Measurements from ENCODE around the gene LHFPL6.

DNA sequence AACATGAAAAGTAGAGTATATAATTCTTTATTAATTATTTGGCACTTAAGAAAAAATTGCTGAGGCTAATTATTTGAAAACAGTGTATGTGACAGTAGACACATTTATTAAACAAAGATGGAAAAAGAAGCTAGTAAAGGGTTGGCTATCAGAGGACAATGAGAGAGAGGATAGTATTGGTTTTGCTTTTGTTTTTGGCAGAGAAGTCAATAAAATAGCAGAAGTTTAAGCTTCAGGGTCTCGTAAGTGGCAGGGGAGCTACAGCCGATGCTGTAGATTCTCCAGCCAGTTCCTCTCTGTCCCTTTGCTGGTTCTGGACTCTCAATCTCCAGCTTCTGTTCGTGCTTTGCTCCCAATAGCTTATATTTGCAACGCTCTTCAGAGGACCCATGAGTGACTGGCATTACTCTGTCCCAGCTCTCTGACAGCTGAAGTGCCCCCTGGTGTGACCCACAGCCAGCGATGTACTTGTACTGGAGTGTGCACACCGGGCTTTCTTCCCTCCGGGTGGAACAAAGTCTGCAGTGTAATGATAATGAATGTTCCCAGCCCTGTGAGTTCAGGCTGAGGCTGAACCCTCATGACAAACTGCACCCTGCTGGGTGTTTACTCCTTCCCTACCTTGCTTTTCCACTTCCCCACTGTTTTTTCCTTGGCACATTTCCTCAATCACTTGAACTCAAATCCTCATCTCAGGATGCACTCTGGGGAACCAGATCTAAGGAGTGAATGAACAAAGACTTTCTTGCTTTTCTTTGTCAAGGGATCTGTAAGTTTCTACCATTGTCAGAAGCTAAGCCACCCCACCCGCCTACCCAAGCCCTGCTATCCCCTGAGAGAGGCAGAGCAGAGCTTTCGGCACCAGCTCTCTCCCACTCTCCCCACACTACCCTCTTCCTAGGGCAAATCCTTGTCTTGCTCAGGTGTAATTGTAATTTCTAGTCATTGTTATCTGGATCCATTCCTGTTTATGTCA lies 254.8 kb downstream of the LHFPL6 start:
- no peak for TF ChIP-seq EZH2 (IDR thresholded peaks at IDR 0.05; ENCODE audit: insufficient read depth, low read length)
- no peak for TF ChIP-seq CTCF (IDR thresholded peaks at IDR 0.05; ENCODE audit: insufficient read depth, low read depth, low read length)

All from astrocyte (in vitro differentiated cells and primary cell).